ENCODE data around the gene ZFP36L2. TPM values are rescaled to one million over a fixed set of nuclear protein-coding genes. Genes with fewer than 3 reads are reported as not detected.

ZFP36L2 gene
- total RNA-seq, 4 donors from 2014 or later, result 90.0 to 141 (median 116) TPM

DNA sequence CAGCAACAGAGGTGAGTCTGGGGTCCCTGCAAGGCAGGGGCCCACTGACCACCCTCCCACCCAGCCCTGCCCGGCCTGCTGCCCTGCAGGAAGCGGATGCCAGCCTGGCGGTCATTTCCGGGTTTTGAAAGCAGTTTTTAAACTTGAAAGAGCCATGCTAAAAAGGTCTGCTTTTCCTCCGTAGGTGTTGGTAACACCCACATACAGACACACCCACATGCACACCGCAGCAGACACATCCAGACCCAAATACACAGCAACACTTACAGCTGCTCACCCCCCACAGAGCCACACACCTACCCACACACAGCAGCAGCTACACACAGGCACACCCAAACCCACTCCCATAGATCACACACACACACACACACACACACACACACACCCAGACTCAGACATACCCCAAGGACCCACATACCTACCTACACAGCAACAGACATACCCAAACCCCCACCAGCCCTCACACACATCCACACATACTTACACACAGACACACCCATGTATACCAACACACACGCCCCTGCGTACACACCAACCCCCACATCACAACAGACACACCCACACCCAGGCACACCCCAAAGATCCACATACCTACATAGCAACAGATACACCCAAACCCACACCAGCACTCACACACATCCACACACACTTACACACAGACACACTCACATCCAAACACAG is 7.6 kb downstream of the ZFP36L2 start:
- H3K4me1 ChIP-seq, result peaks cover 0 to 55% (median 46%) of the 10 kb centered on the region in 4 donors
- WGBS, 2 donors, result 11 to 20% methylated on average over 5 to 7 of the region's 8 CpGs
- peak overlapping the region; percentile 24 to 96 (median 68) for H3K4me3 ChIP-seq
- peaks cover 0 to 13% (median 5%) of the 10 kb centered on the region in 3 donors for H3K36me3 ChIP-seq
- peak overlapping the region; percentile 88 to 100 (median 100) for H3K27ac ChIP-seq
- peak in 1 of 2 donors; percentile 34 for DNase-seq (ENCODE audit: low spot score in 2 of 2)
- H3K9me3 ChIP-seq, result no peaks in the 10 kb centered on the region
- TF ChIP-seq, protein P1, sequence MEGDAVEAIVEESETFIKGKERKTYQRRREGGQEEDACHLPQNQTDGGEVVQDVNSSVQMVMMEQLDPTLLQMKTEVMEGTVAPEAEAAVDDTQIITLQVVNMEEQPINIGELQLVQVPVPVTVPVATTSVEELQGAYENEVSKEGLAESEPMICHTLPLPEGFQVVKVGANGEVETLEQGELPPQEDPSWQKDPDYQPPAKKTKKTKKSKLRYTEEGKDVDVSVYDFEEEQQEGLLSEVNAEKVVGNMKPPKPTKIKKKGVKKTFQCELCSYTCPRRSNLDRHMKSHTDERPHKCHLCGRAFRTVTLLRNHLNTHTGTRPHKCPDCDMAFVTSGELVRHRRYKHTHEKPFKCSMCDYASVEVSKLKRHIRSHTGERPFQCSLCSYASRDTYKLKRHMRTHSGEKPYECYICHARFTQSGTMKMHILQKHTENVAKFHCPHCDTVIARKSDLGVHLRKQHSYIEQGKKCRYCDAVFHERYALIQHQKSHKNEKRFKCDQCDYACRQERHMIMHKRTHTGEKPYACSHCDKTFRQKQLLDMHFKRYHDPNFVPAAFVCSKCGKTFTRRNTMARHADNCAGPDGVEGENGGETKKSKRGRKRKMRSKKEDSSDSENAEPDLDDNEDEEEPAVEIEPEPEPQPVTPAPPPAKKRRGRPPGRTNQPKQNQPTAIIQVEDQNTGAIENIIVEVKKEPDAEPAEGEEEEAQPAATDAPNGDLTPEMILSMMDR (IDR thresholded peaks at IDR 0.05), result no peak
- TF ChIP-seq POLR2A (IDR thresholded peaks at IDR 0.05) (no peak), EP300 (IDR thresholded peaks at IDR 0.05) (no peak)
- no peaks in the 10 kb centered on the region for H3K27me3 ChIP-seq

DNA sequence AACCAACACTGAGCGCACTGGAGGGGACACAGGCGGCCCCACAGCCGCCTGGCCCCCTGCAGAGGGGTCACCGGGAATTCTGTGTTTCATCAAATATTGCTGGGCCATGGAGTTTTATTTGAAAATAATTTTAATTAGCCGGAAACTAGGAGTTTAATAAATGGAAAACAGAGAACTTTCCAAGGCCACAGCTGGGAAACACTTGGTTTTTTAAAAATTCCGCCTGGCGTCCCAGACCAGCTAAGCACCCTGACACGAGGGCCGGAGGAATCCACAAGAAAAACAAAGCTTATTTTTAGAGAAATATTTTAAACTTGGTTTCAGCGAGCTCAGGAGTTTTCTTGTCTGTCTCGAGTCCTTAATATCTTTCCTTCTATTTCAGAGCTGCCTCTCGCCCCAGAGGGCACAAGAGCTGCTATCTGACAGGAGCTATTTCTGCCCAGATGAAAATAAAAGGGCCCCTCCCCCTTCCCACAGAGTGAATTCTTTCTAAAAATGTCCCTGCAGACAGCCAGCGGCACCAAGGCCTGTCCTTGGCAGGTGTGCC is 8.2 kb downstream of the ZFP36L2 start:
- peak in 1 of 2 donors; percentile 47 for DNase-seq (ENCODE audit: low spot score in 2 of 2)
- H3K36me3 ChIP-seq, result peaks cover 0 to 7% (median 0%) of the 10 kb centered on the region in 3 donors
- no peaks in the 10 kb centered on the region for H3K27me3 ChIP-seq
- H3K4me3 ChIP-seq, result peak overlapping the region in 3 of 4 donors; percentile 13 to 96 (median 94)
- TF ChIP-seq EP300 (IDR thresholded peaks at IDR 0.05), result no peak
- TF ChIP-seq POLR2A (IDR thresholded peaks at IDR 0.05), result no peak
- TF ChIP-seq, protein P1 (IDR thresholded peaks at IDR 0.05), result peak in 1 of 5 experiments; percentile 35
- H3K27ac ChIP-seq, result peak overlapping the region; percentile 88 to 100 (median 100)
- peaks cover 0 to 55% (median 46%) of the 10 kb centered on the region in 4 donors for H3K4me1 ChIP-seq
- 12 to 13% methylated on average over 12 to 13 of the region's 13 CpGs for WGBS, 2 donors
- no peaks in the 10 kb centered on the region for H3K9me3 ChIP-seq

DNA sequence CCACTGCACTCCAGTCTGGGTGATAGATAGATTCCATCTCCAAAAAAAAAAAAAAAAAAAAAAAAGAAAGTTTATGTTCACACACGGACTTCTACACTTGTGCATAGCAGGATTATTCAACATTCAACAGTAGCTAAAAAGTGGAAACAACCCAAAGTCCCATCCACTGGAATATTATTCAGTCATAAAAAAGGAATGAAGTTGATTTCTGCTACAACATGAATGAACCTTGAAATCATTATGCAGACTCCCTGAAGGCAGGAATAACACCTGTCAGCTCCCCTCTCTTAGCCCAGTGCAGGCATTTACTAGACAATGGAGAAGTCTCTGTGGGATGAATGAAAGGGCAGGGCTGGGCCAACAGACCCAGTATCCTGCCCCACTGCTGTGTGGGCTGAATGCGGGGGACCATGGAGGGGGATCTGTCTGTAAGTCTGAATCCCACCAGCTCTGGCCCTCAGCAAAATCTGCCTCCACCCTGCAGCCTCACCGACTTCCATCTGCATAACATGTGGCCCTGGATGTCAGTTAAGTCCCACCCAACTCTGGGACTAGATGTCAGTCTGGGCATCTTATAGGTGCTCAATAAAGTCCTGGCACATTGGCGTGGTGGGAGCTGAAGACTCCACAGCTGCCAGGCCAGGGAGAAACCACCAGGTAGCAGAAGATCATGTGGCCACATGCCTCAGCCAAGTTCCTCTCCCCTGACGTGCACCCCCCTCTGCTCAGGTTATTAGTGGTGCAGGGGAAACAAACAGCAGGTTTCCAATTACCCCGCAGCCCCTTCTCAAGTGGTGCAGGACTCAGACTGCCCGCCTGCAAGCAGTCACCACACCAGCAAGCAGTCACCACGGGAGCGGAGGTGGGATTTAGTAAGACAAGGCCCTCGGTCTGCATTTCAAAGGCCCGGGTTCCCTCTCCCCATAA is 8.9 kb downstream of the ZFP36L2 start:
- 48 to 52% methylated on average over 10 to 11 of the region's 11 CpGs for WGBS, 2 donors
- H3K27ac ChIP-seq, result peak overlapping the region; percentile 88 to 100 (median 100)

DNA sequence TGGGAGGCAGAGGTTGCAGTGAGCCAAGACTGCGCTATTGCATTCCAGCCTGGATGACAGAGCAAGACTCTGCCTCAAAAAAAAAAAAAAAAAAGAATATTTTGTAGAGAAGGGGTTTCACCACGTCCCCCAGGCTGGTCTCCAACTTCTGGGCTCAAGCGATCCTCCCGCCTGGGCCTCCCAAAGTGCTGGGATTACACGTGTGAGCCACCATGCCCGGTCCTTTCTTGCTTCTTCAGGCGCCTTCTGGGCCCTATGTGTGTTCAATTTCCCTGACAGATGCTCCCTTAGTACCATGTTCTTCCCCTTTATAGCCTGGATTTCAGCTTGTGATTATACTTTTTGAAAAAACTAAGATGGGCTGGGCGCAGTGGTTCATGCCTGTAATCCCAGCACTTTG is 9.8 kb downstream of the ZFP36L2 start:
- 89% methylated on average over 8 of the region's 8 CpGs for WGBS, 2 donors
- TF ChIP-seq POLR2A (IDR thresholded peaks at IDR 0.05), result no peak
- TF ChIP-seq, protein P1 (IDR thresholded peaks at IDR 0.05), result no peak
- no peak for TF ChIP-seq EP300 (IDR thresholded peaks at IDR 0.05)
- no peaks in the 10 kb centered on the region for H3K9me3 ChIP-seq
- no peak for DNase-seq (ENCODE audit: low spot score in 2 of 2)
- no peaks in the 10 kb centered on the region for H3K36me3 ChIP-seq
- peaks cover 0 to 50% (median 35%) of the 10 kb centered on the region in 4 donors for H3K4me1 ChIP-seq
- H3K27me3 ChIP-seq, result no peaks in the 10 kb centered on the region
- no peak overlapping the region for H3K4me3 ChIP-seq
- H3K27ac ChIP-seq, result peak overlapping the region in 2 of 4 donors; percentile 5 to 32

More for the DNA sequence above, 8.9 kb downstream of the ZFP36L2 start:
- Histone ChIP-seq H3K4me1 (peaks cover 0 to 54% (median 42%) of the 10 kb centered on the region in 4 donors), H3K4me3 (no peak overlapping the region), H3K9me3 (no peaks in the 10 kb centered on the region), H3K27me3 (no peaks in the 10 kb centered on the region), H3K36me3 (no peaks in the 10 kb centered on the region)
- DNase-seq (ENCODE audit: low spot score in 2 of 2), result no peak
- TF ChIP-seq, protein P1 (IDR thresholded peaks at IDR 0.05), result no peak
- TF ChIP-seq EP300 (IDR thresholded peaks at IDR 0.05), result no peak
- TF ChIP-seq POLR2A (IDR thresholded peaks at IDR 0.05), result no peak

All from tibial nerve (tissue), 4 donors.